Measurements from ENCODE around the gene FRAT2.

GRCh38 chr10:97291357-97292096 lies 43.0 kb downstream of the FRAT2 start:
- TF ChIP-seq CEBPB (IDR thresholded peaks at IDR 0.05) (no peak), YY1 (IDR thresholded peaks at IDR 0.05; ENCODE audit: low read depth) (no peak), EP300 (IDR thresholded peaks at IDR 0.05; ENCODE audit: borderline replicate concordance) (no peak), CREB1 (IDR thresholded peaks at IDR 0.05; ENCODE audit: low read depth) (no peak), TCF12 (IDR thresholded peaks at IDR 0.05; ENCODE audit: low read depth) (no peak), RAD21 (IDR thresholded peaks at IDR 0.05; ENCODE audit: low read depth) (no peak), EGR1 (IDR thresholded peaks at IDR 0.05) (no peak), FOXM1 (IDR thresholded peaks at IDR 0.05; ENCODE audit: borderline replicate concordance, low read depth) (no peak), ZBTB7A (IDR thresholded peaks at IDR 0.05; ENCODE audit: low read depth) (no peak), MAX (IDR thresholded peaks at IDR 0.05) (no peak), TEAD4 (IDR thresholded peaks at IDR 0.05) (no peak)
- TF ChIP-seq, protein P1, sequence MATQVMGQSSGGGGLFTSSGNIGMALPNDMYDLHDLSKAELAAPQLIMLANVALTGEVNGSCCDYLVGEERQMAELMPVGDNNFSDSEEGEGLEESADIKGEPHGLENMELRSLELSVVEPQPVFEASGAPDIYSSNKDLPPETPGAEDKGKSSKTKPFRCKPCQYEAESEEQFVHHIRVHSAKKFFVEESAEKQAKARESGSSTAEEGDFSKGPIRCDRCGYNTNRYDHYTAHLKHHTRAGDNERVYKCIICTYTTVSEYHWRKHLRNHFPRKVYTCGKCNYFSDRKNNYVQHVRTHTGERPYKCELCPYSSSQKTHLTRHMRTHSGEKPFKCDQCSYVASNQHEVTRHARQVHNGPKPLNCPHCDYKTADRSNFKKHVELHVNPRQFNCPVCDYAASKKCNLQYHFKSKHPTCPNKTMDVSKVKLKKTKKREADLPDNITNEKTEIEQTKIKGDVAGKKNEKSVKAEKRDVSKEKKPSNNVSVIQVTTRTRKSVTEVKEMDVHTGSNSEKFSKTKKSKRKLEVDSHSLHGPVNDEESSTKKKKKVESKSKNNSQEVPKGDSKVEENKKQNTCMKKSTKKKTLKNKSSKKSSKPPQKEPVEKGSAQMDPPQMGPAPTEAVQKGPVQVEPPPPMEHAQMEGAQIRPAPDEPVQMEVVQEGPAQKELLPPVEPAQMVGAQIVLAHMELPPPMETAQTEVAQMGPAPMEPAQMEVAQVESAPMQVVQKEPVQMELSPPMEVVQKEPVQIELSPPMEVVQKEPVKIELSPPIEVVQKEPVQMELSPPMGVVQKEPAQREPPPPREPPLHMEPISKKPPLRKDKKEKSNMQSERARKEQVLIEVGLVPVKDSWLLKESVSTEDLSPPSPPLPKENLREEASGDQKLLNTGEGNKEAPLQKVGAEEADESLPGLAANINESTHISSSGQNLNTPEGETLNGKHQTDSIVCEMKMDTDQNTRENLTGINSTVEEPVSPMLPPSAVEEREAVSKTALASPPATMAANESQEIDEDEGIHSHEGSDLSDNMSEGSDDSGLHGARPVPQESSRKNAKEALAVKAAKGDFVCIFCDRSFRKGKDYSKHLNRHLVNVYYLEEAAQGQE (IDR thresholded peaks at IDR 0.05; ENCODE audit: low read depth): no peak
